HG03159 (cell line): ENCODE results near the gene MPP3.
"Not testable (repeated sequence)": the region's sequence is repeated elsewhere in the genome, so short reads cannot be mapped to it uniquely, and the experiment has no call there.

Experiments
- ATAC-seq: cut with Tn5 transposase; IDR thresholded peaks from one replicate; pipeline ENCODE4 v1.9.1; 2021; ENCODE audit warnings: mild to moderate bottlenecking, moderate library complexity; ENCODE audit not compliant: unreplicated experiment

MPP3 gene

DNA sequence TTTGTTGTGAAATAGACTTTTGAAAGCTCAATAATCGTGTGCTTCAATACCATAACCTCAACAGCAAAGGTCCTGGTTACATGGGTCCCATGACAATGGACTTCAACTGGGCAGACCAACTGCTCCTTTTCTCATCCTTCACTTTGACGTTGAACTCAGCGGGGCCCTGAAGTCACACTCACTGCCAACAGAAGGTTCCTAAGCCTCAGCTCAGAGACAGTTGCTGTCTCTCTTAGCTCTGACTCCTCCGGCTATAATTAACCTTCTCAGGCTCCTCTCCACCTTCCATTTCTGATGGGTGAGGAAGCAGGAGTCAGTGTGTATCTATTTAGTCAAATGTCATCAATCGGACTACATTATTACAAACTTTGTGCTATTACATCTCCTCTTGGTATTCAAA, 23.8 kb downstream of the MPP3 start:
- no peak for ATAC-seq

DNA sequence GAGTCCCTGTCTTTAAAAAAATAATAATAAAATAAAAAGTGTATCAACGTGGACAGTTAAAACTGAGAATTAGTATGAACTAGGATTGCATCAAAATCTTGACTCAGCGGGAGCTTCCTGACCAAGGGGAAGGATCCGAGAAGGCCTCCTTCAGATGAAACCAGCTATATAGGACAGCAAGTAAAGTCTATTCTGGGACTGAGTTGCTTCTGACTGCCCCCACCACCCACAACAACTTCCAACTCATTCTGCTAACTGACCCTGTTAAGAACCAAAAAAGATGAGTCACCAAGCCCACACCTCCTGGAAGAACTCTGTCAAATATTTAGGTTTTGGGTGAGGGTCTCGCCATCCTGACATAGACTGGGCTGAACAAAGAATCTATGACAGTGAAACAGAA, 24.9 kb downstream of the MPP3 start:
- no peak for ATAC-seq

DNA sequence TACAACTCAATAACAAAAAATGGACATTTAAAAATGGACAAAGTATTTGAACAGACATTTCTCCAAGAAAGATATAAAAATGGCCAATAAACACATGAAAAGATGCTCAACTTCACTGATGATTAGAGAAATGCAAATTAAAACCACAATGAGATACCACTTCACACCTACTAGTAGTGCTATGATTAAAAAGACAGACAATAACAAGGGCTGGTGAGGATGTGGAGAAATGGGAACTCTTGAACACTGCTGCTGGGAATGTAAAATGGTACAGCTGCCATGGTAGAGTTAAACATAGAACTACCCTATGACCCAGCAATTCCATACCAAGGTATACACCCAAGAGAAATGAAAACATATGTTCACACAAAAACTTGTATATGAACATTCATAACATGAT, 27.8 kb downstream of the MPP3 start:
- no peak for ATAC-seq

DNA sequence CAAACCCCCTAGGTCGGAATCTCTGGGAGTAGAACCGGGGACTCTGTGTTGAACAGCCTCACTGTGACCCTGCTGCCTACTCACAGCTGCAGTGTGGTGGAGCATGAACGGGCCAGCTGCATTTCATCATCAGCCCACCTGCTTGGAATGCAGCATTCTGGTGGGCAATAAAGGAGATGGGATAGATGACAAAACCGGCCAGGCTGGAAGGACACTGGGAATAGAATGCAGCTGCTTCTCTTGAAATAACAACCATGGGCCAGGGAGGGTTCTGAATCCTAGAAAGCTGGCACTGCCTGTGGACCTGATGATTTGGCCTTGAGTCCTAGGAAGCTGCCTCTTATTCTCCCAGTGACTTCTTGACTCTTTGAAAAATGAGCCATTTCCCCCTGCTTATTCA, 29.2 kb downstream of the MPP3 start:
- ATAC-seq = no peak

DNA sequence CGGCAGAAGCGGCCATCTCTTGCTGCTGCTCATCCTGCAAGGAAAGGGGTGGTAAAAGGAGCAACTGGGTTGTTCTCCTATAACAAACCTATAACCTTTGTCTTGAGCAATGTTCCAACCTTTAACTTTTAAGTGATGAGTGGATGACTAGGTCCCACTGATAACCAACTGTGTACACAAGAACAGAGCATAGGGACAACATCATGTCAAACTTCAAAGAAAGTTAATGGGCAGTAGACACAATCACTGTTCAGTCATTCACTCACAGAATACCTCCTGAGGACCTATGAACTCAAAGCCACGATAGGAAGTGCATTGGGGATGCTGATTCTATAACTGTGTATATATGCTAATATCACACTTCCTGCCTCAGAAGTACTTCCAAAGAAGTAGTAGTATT, 31.1 kb downstream of the MPP3 start:
- ATAC-seq = no peak

DNA sequence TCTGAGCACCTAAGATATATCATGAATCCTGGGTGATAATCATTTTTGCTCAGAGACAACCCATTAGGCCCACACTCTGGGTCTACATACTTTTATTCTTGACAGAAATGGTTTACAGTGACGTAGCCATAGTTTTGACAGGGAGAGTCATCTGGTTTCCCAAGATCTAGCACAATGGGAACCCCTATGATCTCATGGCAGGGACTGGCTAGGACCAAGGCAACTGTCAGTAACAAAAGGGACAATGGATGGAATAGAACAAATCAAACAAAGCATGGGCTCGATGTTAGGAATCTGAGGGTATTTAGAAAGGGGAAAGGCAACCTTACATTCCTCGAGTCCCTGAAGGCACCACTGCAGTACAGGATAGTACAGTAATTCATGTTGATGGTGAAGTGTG, 32.2 kb downstream of the MPP3 start:
- ATAC-seq = no peak

DNA sequence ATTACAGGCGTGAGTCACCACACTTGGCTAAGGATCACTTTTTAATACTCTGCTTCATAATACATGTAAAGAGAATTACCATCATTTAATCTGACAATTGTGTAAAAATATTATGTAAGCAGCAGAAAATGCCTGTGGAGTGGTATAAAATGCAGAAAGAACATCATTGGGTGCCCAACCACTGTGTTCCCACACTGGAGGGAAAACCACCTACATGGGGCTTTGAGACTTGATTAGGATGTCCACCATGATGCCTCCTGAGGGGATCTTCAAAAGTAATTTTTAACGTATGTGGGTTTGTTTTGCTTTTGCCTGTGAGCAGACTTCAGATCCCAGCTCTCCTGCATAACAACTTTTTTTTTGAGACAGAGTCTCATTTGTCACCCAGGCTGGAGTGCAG, 33.9 kb downstream of the MPP3 start:
- ATAC-seq = no peak

DNA sequence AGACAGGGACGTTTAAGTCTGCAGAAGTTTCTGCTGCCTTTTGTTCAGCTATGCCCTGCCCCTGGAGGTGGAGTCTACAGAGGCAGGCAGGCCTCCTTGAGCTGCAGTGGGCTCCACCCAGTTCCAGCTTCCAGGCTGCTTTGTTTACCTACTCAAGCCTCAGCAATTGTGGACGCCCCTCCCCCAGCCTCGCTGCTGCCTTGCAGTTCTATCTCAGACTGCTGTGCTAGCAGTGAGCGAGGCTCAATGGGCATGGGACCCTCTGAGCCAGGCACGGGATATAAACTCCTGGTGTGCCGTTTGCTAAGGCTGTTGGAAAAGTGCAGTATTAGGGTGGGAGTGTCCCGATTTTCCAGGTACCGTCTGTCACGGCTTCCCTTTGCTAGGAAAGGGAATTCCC, 34.9 kb downstream of the MPP3 start:
- ATAC-seq = not testable (repeated sequence)

DNA sequence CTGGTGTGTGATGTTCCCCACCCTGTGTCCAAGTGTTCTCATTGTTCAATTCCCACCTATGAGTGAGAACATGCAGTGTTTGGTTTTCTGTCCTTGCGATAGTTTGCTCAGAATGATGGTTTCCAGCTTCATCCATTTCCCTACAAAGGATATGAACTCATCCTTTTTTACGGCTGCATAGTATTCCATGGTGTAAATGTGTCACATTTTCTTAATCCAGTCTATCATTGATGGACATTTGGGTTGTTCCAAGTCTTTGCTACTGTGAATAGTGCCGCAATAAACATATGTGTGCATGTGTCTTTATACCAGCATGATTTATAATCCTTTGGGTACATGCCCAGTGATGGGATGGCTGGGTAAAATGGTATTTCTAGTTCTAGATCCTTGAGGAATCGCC, 40.3 kb downstream of the MPP3 start:
- ATAC-seq = not testable (repeated sequence)

DNA sequence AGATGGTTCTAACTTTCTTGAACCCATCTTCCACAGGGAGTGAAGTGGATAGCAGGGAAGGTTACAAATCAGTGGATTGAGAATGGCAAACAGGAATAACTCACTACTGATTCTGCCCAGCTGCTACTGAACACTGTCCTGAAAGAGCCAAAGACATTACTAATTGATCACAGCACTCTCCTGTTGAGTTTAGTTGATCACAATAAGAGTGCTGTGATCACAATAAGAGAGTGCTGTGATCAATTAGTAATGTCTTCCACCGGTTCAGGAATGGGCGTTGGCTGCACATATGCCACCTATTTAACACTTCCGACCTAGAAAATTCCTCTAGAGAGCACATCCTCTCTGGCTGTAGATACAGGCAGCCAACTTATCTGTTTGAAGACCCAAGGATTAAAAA, 41.4 kb downstream of the MPP3 start:
- no peak for ATAC-seq

DNA sequence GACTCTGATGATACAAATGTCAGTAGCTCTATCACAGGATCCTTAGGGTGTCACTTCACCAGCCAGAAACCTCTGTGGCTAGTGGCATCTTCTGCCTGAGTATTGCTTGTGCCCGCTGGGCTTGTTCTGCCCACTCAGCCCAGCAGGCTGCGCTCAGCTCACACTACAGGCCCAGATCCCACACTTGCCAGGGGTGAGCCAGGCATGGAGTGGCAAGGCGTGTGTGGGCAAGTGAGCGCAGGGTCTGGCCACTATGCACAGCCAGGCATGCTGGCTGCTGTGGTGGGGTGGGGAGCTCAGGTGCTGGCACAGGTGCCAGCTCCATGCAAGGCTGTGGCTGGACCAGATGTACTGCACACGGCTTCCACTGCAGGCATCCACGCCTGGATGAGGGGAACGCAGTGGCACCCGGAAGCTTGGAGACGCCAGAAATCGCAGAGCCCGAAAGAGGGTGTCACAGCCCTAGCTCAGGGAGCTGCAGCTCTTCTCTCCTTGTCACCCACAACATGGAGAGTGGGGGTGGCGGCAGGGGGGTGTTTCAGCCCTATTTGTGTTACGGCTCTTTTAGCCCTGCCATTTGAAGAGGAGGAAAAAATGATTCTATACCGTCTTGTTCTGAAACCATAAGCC, 42.5 kb downstream of the MPP3 start:
- no peak for ATAC-seq

DNA sequence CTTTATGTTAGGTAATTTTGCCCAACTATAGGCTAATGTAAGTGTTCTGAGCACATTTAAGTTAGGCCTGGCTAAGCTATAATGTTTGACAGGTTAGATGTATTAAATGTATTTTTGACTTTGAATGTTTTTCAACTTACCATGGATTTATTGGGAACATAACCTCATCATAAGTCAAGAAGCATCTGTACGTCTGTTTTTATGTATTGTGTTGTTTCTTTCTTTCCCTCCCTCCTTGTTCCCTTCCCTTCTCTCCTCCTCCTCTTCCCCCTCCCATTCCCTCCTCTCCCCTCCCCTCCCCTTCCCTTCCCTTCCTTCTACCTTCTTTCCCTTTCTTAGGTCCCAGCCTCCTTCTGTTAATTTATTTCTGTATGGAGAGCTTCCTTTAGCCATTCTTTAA, 43.5 kb downstream of the MPP3 start:
- ATAC-seq = no peak

DNA sequence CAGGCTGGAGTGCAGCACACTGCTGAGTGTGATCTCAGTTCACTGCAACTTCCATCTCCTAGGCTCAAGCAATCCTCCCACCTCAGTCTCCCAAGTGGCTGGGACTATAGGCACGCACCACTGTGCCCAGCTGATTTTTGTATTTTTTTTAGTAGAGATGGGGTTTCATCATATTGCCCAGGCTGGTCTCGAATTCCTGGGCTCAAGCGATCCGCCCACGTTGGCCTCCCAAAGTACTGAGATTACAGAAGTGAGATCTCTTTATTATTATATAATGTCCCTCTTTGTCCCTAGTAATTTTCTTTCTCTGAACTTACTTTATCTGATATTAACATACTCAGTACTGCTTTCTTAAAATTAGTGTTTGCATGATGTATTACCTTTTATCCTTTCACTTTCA, 44.4 kb downstream of the MPP3 start:
- ATAC-seq = no peak

DNA sequence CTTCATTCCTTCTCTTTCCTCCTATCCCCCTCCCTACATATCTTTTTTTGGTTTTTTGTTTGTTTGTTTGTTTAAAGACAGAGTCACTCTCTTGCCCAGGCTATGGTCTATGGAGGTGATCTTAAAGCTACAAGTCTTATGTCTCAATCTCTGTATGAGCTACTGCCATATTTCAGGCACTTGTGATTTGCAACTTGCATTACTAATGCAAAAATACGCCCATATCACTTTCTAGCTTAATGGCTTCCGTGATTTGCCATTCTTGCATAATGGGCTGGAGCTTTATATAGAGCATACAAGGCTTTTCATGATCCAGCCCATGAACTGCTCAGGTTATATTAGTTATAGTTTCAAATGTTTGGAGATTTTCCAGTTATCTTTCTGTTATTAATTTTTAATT, 45.2 kb downstream of the MPP3 start:
- no peak for ATAC-seq

DNA sequence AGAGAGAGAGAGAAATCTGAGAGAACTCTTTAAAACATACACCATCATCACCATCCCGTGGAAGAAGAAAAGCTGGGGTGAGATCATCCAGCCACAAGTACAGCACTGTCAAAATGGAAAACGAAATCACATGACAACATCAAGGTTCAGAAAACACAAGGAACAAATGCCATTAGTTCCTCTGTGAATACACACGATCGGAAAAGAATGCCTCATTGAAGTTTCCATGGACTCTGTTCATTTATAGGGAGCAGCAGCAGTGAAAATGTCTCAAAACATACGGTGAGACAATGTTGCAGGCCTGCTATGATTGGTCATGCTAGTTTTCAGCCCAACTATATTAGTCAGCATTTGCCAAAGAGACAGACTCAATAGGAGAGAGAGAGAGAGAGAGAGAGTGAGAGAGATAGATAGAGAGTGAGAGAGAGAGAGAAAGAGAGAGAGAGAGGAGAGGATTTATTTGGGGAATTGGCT, 48.3 kb downstream of the MPP3 start:
- ATAC-seq = no peak

DNA sequence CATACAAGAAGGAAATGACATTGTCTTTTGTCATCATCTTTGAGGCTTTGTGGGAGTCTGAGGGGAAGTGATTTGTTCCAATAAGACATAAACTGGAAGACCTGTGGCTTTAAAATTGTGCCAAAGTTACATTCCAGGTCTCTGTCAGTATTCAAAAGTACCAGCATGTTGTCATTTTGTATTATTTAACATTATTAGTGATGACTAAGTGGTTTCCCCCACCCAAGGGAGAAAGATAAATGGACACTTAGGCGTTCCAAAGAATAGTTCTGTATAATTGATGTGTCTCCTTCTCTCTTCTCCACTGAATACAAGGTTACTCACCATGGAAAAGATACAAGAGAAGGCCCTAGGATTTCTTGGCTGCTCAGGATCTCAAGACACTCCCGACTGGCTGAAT, 48.9 kb downstream of the MPP3 start:
- ATAC-seq = no peak

DNA sequence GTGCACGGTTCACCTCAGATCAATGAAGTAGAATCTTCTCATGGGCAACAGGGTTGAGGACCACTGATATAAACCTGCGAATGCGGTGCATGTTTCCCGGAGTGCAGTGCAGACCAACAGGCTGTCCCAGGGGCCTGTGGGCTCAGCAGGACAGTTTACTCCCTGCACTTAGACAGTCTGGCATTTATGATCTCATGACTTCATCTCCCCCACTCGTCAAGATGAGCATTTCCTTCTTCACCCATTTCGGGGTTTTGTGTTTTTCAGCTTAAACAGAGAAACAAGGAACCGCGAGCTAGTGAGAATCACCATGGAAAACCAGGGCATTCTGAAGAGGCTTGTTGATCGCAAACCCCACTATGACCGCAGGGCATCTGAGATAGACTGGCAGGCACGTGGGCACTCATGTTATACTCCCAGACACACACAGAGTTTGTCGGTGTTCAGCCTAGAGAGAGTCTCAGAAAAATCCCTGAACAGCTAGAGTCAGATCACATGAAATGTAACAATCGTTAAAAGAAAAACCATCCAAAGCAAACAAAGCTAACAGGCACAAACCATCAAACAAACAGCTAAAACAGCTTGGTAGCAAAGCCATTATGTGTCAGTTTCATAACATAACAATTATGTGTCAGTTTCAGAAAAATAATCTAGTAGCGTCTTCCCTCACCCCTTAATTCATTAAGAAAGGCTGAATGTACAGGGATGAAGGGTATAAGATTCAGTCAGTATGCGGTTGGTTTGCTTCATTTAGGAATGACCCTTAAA, 49.8 kb downstream of the MPP3 start:
- no peak for ATAC-seq

DNA sequence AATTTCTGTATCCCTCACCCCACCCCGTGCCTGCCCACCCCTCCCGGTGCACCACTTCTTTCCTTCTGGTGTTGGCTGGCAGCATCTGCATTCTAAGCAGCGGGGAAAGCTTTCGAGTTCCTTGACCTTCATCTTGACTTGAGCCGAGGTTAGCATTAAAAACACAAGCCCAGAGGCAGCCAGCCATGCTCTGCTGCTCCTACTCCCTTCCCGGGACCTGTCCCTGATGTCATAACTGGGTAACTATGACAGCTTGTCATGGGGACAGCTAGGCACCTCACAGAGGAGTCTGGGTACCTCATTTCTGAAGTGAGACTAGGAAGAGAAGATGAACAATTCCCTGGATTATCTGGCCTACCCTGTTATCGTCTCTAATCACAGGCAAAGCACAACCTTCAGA, 52.8 kb downstream of the MPP3 start, which contains the start of gene CFAP97D1:
TSS of gene CFAP97D1 (plus strand) at position 301 of the 400 bp plus-strand sequence. CDS start at position 329, 28 bp downstream.
- ATAC-seq = no peak

DNA sequence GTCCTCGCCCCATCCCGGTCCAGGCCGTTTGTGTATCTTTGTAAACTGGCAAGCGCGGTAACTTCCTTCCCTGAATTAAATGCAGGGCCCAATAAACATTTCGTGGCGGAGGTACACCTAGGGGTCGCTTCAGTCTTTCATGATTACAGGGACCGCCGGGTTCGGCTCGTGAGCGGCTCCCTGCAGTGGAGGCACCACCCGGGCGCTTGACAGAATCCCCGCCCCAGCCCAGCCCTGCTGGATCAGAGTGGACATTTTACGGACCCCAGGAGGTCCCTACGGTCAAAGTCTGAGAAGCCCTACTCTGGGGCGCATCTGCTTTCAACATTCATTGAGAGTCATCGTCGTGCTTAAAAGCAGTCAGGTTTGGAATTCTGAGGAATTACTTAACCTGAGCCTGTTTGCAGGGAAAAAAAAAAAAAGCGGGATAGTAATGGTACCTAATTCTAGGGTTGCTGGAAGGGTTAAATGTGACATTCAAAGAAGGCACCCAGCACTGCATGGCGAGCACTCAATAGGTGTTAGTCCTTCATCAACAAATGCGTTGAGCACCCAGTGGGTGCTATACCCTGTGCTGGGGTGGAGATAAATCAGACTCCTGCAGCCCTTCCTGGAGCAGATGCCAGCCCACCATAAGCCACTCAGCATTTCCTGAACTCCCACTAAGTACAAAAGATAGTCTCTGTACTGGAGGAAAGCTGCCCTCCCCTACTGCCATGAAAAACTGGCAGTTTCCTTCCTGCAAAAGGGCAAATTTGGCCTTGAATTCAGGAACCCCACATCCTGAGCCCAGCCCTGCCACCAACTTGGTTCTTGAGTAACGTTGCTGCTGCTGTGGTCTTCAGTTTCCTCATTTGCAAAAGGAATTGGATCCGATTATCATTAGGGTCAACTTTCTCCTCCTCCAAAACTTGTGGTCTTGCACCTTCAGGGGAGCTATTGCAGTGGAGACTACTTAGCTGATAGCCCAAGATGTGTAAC, 53.5 kb downstream of the MPP3 start:
- ATAC-seq = no peak

DNA sequence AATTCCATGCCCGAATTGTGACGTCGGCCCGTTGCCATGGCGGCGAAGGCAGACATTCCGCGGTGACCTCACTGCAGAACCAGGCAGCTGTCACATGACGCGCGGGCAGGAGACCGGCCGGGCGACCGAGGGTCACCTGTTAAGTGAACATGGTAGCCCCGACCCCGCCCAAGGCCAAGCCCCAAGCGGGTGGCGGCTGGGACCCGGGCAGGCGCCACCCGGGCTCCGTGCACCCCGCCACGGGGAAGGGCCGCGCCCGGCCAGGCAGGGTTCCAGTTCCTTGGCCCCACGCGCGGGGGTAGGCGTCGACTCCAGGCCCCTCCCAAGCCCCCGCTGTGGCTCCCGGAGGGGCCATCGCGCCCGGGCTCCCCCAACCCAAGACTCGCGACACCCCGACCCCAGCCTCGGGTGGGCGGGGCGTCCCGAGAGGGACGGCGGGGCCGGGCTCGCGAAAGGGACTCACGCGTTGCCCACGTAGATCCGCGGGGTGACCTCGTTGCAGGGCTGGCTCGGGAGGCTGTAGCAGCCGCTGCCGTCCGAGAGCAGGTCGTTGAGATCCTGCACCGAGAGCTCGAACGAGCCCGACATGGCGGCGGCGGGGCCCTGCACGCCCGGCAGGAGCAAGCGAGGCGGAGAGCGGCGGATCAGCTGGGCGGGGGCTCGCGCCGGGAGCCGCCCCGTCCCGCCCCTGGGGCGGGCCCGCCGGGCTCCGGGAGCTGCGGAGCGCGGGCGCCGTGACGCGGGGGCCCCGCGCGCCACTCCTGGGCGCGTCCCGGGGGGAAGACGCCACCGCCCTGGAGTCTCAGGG, 54.4 kb downstream of the MPP3 start, which contains the start of gene DUSP3:
TSS of gene DUSP3 (minus strand) at position 641 of the 808 bp plus-strand sequence. CDS start at position 588, 53 bp downstream.
- ATAC-seq = peak; percentile 77
